HCT116 (cell line): Measurements from ENCODE around the gene PACS2.

Source experiments
- CTCF ChIP-seq, 3 experiments: fragments of 200-600 bp in 1 of 3; sonication (generic) in 1 of 3; IDR thresholded peaks in 2 of 3; conservative IDR thresholded peaks in 1 of 3; 2 replicates each; pipeline ENCODE4 v1.5.1; 2012 to 2017; ENCODE audit warnings: low read depth in 2 of 3, low read length in 2 of 3, antibody characterized with exemption in 1 of 3, borderline replicate concordance in 1 of 3, control low read depth in 1 of 3, mild to moderate bottlenecking in 1 of 3, mixed read lengths in 1 of 3, mixed run types in 1 of 3, moderate library complexity in 1 of 3; ENCODE audit not compliant: insufficient read depth in 1 of 3
- ELF1 ChIP-seq: IDR thresholded peaks from 2 replicates; pipeline ENCODE4 v1.6.1; 2012; ENCODE audit warnings: low read depth, borderline replicate concordance
- EZH2 ChIP-seq: fragments of 200-600 bp; sonication (generic); IDR thresholded peaks from 2 replicates; pipeline ENCODE4 v1.6.1; 2017; ENCODE audit warnings: antibody characterized with exemption, mixed run types
- POLR2A ChIP-seq: IDR thresholded peaks from 2 replicates; pipeline ENCODE4 v1.7.0; 2011; ENCODE audit warnings: borderline replicate concordance; ENCODE audit not compliant: insufficient read depth, insufficient read length; ENCODE audit errors: extremely low read depth
- POLR2AphosphoS5 ChIP-seq: IDR thresholded peaks from 2 replicates; pipeline ENCODE4 v1.6.1; 2011; ENCODE audit warnings: mild to moderate bottlenecking, low read depth, low read length, moderate library complexity
- RAD21 ChIP-seq: IDR thresholded peaks from 2 replicates; pipeline ENCODE4 v1.6.1; 2012; ENCODE audit warnings: low read depth, mild to moderate bottlenecking
- REST ChIP-seq: IDR thresholded peaks from 2 replicates; pipeline ENCODE4 v1.6.1; 2012; ENCODE audit warnings: low read depth
- SRF ChIP-seq: IDR thresholded peaks from 2 replicates; pipeline ENCODE4 v1.6.1; 2012; ENCODE audit warnings: low read depth
- TCF7L2 ChIP-seq: IDR thresholded peaks from 2 replicates; pipeline ENCODE4 v1.7.0; 2011; ENCODE audit warnings: borderline replicate concordance, inconsistent platforms; ENCODE audit not compliant: insufficient read depth, insufficient read length; ENCODE audit errors: extremely low read depth
- ZBTB33 ChIP-seq: IDR thresholded peaks from 2 replicates; pipeline ENCODE4 v1.6.1; 2011; ENCODE audit warnings: mild to moderate bottlenecking, low read length, moderate library complexity; ENCODE audit not compliant: insufficient replicate concordance; ENCODE audit errors: extremely low read depth
- ZFX ChIP-seq: fragments of 450-650 bp; IDR thresholded peaks from 2 replicates; pipeline ENCODE4 v1.6.1; 2017

GRCh38 chr14:105358943-105359342 is 44.4 kb downstream of the PACS2 start:
- TF ChIP-seq POLR2AphosphoS5 (no peak), ZBTB33 (no peak), REST (no peak), TCF7L2 (no peak), POLR2A (no peak), CTCF (IDR thresholded peaks at IDR 0.05 in 2 of 3, conservative IDR thresholded peaks at IDR 0.05 in 1 of 3; ENCODE audit: borderline replicate concordance in 1 of 3, insufficient read depth in 1 of 3, low read depth in 2 of 3, low read length in 2 of 3) (no peak), SRF (no peak), RAD21 (no peak), ELF1 (no peak), ZFX (no peak), EZH2 (no peak)
